HG02588 (cell line): ENCODE data around the gene SRL.
"Not testable (repeated sequence)": the region's sequence is repeated elsewhere in the genome, so short reads cannot be mapped to it uniquely, and the experiment has no call there.

Experiments
- ATAC-seq: cut with Tn5 transposase; IDR thresholded peaks from one replicate; pipeline ENCODE4 v1.9.1; 2021; ENCODE audit warnings: mild to moderate bottlenecking, moderate library complexity; ENCODE audit not compliant: unreplicated experiment

The SRL gene

DNA sequence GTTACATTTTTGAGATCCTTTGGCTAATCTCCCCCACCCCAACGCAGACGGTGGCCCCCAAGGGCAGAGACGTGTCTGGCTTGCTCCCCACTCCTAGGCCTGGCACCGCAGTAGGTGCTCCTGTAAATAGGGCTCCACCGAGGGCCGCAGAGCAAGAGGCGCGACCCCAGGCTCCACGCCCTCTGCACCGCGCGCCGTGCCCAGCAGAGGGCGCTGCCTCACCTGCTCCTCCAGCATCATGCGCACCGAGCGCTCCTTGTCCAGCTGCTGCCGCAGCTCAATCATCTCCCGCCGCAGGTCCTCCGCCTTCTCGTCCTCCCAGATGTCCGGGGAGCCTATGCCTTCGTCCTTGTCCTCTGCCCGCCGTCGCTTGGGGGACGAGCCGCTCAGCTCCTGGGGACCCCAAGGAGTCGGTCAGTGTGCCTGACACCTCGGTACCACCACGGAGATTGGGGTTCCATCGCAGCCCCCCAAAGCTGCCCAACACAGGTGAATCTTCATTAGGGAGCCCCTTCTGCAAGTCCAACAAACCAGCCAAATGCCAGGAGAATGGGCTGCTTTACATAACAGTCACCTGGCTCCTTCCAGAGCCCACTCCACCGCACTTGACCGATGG lies 19.8 kb upstream of the SRL start:
- no peak for ATAC-seq

DNA sequence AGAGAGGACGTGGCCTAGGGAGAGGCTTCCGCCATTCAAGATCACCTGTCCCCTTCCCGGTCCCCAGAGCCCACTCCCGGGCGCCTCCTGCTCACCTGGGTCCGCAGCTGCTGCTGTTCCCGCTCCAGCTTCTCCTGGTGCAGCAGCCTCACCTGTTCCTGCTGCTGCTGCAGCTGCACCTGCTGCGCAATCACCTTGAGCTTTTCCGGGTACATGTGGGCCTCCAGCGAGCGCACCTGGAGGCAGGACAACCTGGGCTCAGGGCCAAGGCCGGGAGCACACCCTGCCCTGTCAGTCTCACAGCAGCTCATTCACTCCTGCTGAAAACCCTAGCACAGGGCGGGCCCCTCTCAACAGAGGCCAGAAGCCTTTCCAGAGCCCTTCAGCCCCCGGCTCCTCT lies 18.5 kb upstream of the SRL start:
- no peak for ATAC-seq

DNA sequence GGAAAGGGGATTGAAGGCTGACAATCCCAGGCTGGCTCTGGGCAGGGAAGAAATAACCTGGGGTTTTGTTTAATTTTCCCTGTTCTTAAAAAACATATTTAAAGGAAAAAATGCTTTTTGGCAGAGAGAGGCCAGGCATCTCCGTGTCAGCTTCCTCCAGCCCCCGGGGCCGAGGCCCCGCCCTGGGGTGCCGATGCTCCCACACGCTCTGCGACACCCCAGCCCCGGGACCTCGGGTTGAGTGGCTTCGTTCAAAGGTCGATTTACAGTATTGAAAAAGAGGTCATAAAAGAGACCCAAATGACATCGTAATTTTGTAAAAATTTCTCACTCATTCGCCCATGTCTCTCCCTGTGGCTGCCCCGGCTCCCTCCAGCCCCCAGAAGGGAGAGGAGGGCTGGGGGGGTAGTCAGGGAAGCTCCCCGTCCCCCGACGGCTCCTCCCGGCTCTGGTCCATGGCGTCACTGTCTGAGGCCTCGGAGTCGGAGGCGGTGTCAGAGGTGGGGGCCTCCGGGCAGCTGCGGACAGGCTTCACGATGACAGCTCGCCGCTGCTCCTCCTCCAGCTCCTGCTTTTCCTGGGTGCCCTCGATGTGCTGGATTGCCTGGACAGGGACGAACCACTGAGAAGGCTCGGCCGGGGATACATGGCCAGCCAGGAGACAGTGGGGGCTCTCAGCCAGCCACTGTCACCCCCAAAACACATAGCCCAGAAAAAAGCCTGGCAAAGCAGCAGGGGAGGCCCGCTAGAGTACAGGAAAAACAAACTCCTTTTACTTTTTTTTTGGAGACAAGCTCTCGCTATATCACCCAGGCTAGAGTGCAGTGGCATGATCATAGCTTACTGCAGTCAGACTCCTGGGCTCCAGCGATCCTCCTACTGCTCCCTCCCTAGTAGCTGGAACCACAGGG lies 16.0 kb upstream of the SRL start:
- no peak for ATAC-seq

DNA sequence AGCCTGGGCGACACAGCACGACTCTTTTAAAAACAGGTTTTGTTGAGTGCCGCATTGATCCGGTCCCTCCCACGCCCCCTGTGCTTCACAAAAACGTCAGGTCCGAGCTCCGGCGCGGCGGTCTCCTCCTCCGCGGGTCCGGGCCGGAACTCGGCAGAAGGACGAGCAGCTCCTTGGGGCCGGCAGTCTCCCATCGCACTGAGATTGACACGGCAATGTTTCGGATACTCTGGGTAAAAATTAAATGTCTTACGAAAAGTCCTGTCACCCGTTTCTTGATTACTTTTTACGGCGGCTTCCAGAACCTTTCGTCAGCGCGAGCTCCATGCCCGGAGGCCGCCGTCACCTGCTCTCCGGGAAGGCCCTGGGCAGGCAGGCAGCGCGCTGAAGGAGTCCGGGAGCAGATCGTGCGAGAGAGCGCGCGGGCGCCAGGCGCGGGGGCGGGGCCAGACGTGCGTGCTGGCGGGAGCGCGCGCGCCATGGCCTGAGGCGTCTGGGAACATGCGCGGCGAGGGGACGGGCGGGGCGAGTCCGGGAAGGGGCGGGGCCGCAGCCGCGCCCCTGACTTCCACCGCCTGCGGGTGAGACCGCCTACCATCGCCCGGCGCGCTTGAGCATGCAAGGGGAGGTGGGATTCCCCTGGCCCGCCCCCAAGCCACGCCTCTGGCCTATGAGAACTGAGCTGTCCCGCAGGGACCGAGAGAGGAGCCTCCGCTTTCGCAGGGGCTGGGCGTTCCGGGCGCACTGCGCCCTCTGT lies 11.7 kb upstream of the SRL start:
- peak; percentile 92 for ATAC-seq

DNA sequence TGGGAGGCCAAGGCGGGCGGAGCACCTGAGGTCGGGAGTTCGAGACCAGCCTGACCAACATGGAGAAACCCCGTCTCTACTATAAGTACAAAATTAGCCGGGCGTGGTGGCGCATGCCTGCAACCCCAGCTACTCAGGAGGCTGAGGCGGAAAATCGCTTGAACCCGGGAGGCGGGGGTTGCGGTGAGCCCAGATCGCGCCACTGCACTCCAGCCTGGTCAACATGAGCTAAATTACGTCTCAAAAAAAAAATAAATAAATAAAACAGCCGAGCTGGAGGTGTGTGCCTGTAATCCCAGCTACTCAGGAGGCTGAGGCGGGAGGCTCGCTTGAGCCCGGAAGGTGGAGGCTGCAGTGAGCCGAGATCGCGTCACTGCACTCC lies 11.1 kb upstream of the SRL start:
- ATAC-seq, result not testable (repeated sequence)

DNA sequence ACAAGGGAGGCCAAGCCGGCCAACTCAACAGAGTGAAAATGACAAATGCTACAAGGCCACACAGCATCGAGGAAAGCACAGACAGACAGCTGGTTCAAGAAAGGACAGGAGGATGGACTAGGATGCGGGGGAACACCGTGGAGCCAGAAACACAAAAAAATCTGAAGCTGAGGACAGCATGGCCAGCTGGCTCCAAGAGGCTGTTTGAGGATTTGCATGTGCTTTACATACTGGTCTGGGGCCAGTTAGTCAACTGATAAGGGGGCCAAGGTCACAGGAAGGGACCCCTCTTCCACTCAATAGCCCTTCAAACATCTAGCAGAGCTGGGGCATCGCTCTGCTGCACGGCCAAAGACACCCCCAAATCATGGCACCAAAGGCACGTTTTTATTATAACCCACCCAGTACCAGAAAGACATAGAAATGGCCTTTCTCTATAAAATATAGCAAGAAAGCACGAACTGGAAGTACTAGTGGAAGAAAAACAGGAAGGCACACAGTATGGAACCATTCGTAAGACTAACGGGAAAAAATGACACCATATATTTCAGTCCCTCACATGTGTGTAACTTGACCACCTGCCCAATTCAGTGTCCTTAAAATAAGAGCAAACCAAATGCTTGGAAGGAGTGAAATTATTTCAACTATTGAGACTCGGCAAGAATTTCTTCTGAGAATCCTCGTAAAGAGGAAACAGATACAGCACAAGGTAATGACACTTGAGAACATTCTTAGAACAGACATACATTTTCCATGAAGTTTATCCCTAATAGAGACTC lies 7.8 kb upstream of the SRL start:
- ATAC-seq, result no peak

DNA sequence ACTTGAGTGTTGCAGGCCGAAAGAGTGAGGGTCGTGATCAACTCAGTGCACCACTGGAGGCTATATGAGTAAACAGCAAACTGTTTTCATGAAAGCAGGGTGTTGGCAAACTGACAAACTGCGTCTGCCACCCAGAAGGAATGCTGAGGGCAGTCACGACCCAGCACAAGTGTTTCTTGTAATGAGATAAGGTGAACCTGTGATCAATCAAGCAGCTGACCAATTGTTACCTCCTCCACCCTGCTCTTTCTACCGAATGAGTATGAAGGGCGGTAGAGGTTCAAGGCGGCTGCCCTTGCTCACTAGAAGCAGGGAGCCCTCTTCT lies 5.5 kb upstream of the SRL start:
- ATAC-seq, result no peak

DNA sequence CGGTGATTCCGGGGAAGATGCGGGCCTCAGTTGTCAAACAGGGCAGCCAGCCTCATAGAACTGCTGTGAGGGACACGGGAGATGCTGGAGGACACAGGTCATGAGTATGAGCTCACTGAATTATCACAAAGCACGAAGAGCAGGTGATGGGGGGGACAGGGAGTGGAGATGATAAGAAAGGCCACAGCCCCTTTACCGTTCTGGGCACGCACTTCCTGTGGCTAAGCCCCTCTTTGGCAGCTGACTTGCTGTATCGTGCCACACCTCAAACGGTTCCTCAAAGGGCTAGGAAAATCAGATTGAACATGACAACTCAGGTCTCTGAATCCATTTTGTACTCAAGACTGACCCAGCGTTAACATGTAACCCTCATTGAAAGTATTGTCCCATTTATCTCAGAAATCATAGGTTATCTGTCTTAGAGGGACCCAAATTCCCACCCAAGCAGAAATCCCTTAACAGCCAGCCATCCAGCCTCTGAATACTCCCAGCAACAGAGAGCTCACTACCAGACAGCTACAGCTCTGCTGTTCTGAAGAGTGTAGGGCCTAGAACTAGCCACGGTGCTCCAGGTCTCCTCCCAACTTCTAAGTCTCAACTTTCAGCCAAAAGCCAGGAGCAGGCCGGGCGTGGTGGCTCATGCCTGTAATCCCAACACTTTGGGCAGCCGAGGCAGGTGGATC lies 5.0 kb upstream of the SRL start:
- ATAC-seq, result no peak

DNA sequence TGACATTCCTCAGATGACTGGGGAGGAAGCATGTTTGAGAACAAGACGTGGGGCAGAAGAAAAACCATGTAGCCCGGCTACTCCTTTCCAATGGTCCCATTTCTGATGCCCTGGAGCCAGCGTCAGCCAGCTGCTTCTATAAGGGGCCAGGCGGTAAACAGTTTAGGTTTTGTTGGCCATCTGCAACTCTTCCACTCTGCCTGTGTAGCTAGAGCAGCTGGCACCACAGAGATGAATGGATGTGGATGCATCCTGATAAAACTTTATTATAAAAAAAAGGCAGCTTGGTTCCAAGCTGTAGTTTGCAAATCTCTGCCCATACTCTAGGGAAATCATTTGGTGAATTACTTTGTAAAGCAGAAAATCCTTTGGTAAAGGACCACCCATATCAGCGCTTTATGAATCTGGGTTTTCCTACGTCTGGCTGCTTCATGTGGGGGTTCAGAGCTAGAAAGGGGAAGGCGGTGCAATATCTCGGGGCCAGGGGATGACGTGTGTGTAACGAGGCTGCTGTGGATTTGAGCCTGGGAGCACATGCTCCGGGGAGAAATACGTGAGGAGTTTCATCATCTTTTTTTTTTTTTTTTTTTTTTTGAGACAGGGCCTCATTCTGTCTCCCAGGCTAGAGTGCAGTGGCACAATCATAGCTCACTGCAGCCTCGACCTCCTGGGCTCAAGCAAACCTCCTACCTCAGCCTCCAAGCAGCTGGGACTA lies 3.4 kb upstream of the SRL start:
- no peak for ATAC-seq

DNA sequence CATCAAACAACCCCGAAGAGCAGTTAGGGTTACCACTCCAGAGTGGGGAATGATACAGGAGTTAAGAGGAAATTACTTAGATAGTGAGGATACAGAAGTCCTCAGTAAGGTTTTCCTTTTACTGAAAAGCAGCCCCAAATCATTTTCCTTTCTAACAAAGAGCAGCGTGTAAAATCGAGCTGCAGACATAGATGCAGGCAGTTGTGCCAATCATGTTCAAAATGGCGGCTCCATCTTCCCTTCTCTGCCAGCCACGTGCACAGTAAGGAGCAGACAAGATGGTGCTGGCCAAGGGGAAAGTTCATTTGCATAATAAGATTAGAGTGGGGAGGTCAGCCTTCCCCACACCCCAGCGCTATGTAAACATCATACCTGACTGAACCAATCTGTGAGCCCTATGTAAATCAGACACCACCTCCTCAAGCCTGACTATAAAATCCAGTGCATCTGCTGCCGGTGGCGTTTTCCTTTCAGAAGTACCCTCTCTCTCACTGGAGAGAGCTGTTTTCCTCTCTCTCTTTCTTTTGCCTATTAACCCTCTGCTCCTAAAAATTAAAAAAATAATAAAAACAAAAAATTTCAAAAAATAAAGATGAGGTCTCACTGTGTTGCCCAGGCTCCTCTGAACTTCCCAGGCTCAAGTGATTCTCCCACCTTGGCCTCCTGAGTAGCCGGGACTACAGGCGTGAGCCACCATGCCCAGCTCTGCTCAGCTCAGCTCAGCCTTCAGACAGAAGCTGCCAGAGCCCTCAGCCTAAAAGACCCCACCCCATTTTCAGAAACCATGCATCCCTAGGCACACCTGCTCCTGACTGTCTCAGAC lies 2.6 kb upstream of the SRL start:
- no peak for ATAC-seq

DNA sequence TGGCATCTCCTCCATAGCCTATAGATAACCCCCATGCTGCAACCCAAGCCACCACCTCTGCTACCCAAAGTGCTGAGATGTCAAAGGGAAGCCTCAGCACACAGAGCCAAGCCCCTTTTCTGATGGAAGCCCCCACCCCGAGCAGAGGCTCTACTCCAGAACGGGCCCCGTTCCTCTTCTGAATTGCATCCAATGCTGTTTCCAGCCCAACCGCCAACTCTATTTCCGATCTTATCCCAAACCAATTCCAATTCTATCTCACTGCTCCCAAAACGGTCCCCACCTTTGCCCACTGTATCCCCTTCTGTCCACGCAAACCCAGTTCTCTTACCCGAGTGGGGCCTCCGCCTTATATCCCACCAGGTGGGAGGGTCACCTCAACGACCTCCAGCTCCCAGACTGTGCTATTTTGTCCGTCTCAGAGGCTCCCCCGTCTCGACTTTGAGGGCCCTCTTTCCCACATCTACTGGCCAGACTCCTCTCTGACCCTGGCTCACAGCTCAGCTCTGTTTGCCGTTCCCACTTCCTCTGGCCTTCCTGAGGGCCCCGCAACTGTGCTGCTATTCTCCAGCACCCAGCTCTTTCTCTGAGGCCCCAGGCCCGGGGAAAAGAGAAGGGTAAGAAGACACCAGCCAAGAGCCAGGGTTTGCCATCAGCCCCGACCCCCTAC lies 487 bp downstream of the SRL start:
- no peak for ATAC-seq

DNA sequence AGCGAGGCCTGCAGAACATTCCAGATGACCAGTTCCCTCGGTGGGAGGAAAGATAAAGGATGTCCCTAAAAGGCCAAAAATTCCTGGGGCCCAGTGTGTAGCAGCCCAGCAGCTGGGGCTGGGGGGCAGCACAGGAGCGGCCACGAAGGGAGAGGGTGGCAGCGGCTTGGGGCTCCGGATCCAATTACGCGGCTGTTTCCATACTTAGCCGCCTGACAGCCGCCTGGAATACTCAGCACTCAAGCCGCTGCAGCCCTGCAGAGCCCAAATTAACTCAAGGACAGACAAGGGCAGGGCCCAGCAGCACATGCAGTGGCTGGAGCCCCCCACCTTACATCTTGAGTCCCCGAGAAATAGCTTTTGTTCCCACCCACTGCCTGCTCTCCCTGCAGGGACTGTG lies 1.3 kb downstream of the SRL start:
- no peak for ATAC-seq

DNA sequence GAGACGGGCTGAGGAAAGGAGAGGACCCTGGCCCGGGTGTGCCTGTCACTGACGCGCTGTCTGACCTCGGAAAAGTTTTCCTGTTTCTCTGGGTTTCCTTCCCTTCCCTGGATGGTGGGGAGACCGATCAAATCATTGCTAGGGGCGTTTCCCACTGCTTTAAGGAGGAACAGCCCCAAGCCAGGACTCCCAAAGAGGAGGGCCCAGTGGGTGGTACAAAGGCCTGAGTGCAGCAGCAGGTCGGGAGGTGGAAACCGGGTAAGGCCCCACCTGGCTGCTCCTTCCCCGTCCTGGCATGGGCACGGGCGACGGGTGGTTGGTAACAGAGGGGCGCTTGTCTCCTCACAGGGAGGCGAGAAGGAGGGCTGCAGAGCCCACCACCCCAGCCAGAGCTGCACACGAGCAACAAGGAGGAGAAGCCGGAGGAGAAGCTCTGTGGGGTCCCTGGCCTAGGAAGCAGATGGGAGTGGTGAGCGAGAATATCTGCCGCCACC lies 2.2 kb downstream of the SRL start:
- no peak for ATAC-seq

DNA sequence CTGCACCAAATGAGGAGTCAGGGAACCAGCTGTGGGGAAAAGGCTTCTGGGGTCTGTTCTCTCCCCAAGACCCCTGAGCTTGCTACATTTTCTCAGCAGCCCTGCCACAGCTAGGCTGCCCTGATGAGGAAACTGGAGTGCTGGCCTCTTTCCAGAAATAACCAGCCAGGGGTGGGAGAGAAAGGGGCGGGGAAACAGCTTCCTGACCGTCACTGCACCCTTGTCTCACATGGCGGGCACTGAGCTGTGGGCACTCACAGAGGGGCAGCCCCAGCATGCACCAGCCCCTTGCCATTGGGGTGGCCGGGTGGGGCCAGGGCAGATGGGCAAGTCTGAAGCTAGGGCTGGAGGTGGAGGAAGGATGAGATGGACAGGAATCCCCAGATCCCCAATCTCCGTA lies 2.9 kb downstream of the SRL start:
- no peak for ATAC-seq

DNA sequence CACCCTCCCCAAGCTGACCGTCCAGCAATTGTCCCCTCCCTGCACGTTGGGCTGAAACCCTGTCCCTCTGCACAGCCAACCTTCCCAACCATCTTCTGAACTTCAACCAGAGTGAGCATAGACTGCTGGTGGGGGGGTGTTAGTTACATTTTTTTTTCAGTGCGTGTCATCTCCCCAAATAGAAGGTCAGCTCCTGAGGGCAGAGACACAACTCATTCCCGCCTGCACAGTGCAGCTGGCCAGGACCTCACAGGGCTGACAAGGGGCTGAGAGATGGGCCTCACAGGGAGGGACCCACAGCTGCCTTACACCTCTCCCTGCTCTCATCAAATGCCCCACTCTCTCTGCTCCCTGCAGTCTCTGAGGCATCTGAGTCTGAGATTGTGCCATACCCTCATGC lies 8.4 kb downstream of the SRL start:
- no peak for ATAC-seq

DNA sequence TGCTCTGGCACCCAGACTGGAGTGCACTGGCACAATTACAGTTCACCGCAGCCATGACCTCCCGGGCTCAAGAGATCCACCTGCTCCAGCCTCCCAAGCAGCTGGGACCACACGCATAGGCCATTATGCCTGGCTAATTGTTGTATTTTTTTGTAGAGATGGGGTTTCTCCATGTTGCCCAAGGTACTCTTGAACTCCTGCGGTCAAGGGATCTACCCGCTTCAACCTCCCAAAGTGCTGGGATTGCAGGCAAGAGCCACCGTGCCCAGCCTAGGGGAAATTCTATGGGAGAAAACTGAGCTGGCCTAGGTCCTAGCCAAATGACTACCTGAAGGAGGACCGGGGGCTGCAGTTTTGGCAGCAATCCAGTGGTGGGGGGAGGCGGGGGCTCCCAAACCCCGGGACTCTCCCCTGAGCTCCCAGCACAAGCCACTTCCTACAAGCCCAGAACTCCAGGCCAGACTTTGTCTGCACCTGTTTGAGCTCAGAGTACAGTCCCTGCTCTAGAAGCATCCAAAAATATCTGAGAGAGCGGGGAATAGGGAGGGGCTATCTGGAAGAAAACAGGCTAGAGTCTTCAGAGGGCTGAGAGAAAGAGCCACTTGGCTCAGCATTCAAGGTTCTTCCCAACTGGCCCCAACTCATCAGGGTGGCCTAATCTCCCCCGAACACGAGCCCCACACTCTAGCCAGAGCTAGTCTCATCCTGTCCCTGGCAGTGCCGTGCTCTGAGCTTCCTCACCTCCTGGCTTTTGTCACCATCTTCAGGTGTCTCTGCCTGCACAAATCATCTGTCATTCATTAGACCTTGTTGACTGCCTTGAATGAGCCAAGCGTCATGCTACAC lies 9.1 kb downstream of the SRL start:
- no peak for ATAC-seq

DNA sequence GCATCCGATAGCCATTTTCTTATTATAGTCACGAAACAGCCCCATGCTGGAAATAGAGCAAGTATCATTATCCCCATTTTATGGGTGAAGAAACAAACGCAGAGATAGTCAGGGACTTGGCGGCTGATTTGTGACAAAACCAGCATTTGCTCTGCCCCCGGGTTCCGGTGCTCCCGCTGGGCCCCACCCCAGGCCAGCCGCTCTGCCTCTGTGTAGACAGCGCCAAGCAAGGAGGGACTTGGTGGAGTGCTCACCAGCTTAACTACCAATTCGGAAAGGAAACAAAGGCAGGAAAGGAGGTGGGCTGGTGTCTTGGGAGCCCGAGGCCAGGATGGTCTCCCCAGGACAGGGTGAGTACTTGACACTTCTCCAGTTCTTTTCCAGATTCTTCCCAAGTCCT lies 10.0 kb downstream of the SRL start:
- no peak for ATAC-seq

DNA sequence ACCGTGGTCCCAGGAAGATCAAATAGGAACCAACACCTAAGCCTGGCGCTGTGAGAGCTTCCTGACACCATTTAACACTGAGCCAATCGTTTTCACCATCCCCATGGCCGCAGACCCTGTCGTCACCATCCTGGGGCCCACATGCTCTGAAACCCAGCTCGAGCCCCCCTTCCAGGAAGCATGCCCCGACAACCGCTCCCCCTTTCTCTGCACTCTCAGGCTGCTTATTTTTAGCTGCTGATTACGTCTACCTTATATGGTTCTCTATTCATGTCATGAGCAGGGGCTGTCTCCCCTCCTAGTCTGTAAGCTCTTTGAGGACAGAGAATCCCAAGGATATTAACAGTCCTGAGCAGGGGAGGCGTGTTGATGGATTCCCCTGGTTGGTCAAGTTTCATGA lies 10.5 kb downstream of the SRL start:
- no peak for ATAC-seq
